GM12874 (cell line): Measurements from ENCODE around the gene HCAR3.

ENCODE experiments used
- CTCF ChIP-seq: IDR thresholded peaks from 2 replicates; pipeline ENCODE4 v1.5.1; 2011; ENCODE audit warnings: low read depth, mild to moderate bottlenecking, control low read depth, low read length, moderate library complexity; ENCODE audit not compliant: insufficient read depth

Gene HCAR3

GRCh38 chr12:122691566-122691965 lies 25.0 kb downstream of the HCAR3 start:
- no peak for TF ChIP-seq CTCF

DNA sequence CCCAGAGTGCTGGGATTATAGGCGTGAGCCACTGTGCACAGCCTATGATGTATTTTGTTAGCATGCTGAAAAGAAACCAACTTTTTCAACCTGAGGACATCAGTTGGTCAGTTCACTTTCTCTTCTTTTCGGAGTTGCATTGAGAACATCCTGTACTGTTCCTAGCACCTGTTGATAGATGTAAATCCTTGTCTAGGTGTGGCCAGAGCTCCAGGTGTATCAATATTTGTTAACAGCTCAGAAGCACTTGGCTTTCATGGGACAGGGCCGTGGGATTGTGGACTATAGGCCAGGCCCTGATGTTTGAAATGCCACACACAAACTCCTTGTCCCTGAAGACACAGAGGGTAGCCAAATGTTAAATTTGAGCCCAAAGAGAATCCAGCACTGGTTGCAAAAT lies 28.3 kb downstream of the HCAR3 start:
- no peak for TF ChIP-seq CTCF

GRCh38 chr12:122687086-122687485 lies 29.5 kb downstream of the HCAR3 start:
- TF ChIP-seq CTCF: no peak

- TF ChIP-seq CTCF: no peak
These were observed 30.1 kb downstream of the HCAR3 start for GRCh38 chr12:122686538-122686937.

DNA sequence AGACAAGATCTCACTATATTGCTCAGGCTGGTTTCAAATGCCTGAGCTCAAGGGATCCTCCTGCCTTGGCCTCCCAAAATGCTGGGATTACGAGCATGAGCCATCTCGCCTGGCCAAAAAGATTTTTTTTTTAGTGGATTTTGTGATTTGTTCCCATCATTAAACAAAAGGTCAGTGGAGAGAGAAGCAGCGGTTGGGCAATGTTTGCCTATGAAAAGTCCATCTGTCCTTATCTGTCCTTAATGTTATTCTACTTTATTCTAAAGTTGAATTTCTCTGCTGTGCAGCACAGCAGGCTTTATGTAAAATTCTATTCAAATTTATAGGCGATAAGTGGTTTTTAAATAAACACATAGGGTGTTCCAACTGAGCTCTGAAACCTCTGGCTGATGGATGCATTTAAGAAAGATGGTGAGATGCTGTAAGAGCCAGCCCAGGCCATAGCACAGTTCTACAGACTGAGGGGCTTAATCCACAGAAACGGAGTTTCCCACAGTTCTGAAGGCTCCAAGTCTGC lies 32.3 kb downstream of the HCAR3 start:
- no peak for TF ChIP-seq CTCF

DNA sequence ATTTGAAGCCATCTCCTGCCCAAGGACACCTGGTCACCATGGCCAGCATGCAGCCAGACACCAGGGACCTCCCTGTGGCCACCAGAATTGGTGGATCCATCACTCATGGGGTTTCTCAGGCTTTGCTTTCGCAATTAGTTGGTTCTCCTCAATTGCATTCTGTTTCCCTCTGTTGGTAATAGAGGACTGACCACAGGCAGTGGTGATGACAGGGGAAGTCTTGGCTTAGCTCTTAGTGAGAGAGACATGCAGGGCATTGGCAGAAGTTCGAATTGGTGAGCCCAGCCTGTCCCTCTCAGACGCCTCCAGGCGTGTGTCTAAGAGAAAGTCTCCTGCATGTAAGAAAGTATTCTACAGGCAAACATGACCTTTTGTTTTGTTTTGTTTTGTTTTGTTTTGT lies 34.8 kb downstream of the HCAR3 start:
- no peak for TF ChIP-seq CTCF

DNA sequence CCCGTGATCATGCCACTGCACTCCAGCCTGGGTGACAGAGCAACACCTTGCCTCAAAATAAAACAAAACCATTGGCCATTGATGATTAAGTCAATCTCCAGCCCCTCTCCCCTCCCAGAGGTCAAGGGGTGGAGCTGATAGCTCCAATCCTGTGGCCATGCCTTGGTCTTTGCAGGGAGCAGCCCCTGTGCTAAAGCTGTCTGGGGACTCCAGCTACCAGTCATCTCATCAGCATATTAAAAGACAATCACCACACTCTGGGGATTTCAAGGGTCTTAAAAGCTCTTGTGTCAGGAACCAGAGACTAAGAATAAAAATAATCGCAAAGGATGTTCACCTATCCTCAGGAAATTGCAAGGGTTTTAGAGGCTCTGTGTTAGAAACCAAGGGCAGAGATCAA lies 44.1 kb downstream of the HCAR3 start:
- TF ChIP-seq CTCF: no peak
